HUES48 (cell line): ENCODE measurements around the gene FUT3.
"Not testable (repeated sequence)": the region's sequence is repeated elsewhere in the genome, so short reads cannot be mapped to it uniquely, and the experiment has no call there.

ENCODE experiments used
- H3K27ac ChIP-seq: one replicate; pipeline ENCODE4 v1.7.0; 2013; ENCODE audit warnings: low read depth, low read length, inconsistent platforms
- H3K27me3 ChIP-seq: 2 replicates; pipeline ENCODE4 v1.6.1; 2013; ENCODE audit warnings: mild to moderate bottlenecking, low read length; ENCODE audit not compliant: control insufficient read depth, insufficient read depth
- H3K36me3 ChIP-seq: 2 replicates; pipeline ENCODE4 v1.6.1; 2013; ENCODE audit warnings: low read length; ENCODE audit not compliant: control insufficient read depth, insufficient read depth
- H3K4me1 ChIP-seq: 2 replicates; pipeline ENCODE4 v1.6.1; 2013; ENCODE audit warnings: mild to moderate bottlenecking, low read length; ENCODE audit not compliant: control insufficient read depth, insufficient read depth
- H3K4me3 ChIP-seq: 2 replicates; pipeline ENCODE4 v1.5.1; 2013; ENCODE audit warnings: mild to moderate bottlenecking, low read depth, low read length
- H3K9ac ChIP-seq: 2 replicates; pipeline ENCODE4 v1.6.1; 2013; ENCODE audit warnings: mild to moderate bottlenecking, low read depth, low read length, moderate library complexity
- H3K9me3 ChIP-seq: 2 replicates; pipeline ENCODE4 v1.6.1; 2013; ENCODE audit warnings: low read length; ENCODE audit not compliant: control insufficient read depth, insufficient read depth

FUT3 gene

DNA sequence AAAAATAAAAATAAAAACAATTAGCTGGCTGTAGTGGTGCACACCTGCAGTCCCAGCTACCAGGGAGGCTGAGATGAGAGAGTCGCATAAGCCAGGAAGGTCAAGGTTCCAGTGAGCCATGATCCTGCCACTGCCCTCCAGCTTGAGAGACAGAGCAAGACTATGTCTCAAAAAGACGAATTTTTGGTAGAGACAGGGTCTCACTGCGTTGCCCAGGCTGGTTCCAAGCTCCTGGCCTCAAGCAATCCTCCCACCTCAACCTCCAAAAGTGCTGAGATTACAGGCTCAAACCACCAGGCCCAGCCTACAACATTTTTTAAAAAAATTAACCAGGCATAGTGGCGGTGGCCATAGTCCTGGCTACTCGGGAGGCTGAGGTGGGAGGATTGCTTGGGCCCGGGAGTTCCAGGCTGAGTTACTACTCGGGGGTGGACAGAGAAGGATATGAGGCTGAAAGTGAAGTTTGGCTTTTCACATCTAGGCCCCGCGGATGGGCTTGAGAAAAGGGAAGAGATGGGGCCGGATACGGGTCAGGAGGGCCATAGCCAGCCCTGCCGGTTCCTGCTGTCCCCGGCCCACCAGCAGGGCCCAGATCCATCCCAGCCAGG, 42.2 kb upstream of the FUT3 start:
- Histone ChIP-seq H3K27ac (no peak overlapping the region), H3K9ac (no peak overlapping the region), H3K4me3 (no peak overlapping the region), H3K9me3 (no peaks in the 10 kb centered on the region), H3K27me3 (no peaks in the 10 kb centered on the region; the same call in 1 of the 2 replicates), H3K36me3 (peaks cover 19% of the 10 kb centered on the region), H3K4me1 (peaks cover 3% of the 10 kb centered on the region)

DNA sequence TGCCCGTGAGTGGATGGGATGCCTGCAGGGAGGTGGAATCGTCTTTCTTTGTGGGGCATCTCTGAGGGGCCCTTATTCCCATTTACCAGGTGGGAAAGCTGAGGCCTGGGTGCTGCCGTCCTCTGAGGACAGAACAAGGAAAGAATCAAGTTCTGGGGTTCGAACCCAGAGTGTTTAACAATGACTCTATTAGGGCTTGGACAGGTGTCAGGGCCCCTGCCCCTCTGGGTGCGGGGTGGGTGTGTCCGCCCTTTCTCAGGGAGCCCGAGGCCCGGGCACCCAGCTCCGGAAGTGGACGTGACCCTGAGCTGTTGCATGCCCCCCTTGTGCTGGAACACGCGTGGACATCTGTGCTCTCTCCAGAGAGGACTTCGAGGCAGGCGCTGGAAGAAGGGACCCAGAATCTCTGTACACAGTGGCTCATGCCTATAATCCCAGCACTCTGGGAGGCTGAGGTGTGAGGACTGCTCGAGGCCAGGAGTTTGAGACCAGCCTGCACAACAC, 41.6 kb upstream of the FUT3 start:
- H3K27ac ChIP-seq = no peak overlapping the region
- peaks cover 3% of the 10 kb centered on the region for H3K4me1 ChIP-seq

DNA sequence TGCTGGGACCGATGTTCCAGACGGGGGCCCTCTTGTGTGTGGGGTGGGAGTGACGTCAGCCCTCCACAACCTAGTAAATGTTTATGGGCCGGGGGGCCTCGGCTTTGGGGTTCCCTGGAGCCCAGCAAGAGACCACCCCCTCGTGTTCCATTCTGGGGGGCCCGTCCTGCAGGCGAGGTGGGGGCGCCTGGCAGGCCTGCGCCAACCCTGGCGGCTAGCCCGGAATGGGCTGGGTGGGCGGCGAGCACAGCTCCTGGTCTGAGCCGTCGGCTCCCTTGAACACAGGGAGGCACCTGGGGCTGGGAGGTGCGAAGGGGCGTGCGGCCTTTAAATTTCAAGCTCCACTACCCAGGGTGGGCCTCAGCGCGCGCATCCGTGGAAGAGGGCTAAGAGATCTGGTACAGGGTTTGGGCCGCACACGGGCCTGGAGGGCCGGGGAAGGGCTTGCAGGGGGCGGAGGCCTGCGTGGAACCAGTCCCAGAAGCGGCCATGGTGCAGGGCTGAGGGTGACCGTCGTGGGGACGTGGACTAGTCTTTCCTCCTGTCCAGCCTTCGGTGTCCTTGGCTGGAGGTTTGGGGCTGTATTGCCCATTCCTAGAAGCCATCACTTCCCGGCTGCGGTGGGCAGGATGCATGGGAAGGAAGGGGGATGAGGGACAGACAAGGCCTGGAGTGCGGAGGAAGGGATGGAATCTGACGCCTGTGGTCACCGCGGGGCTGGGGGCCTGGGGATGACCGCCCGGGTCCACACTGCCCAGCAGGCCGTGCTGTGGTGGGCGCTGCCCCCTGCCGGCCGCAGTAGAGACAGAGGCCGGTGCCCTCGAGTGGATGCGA, 40.9 kb upstream of the FUT3 start:
- Histone ChIP-seq H3K9me3 (no peaks in the 10 kb centered on the region), H3K27ac (no peak overlapping the region), H3K9ac (no peak overlapping the region), H3K27me3 (no peaks in the 10 kb centered on the region; the same call in 1 of the 2 replicates), H3K4me3 (no peak overlapping the region), H3K36me3 (peaks cover 19% of the 10 kb centered on the region), H3K4me1 (peaks cover 3% of the 10 kb centered on the region)

More for the DNA sequence above, 41.6 kb upstream of the FUT3 start:
- no peaks in the 10 kb centered on the region; the same call in 1 of the 2 replicates for H3K27me3 ChIP-seq
- no peak overlapping the region for H3K4me3 ChIP-seq
- no peaks in the 10 kb centered on the region for H3K9me3 ChIP-seq
- no peak overlapping the region for H3K9ac ChIP-seq
- peaks cover 19% of the 10 kb centered on the region for H3K36me3 ChIP-seq

DNA sequence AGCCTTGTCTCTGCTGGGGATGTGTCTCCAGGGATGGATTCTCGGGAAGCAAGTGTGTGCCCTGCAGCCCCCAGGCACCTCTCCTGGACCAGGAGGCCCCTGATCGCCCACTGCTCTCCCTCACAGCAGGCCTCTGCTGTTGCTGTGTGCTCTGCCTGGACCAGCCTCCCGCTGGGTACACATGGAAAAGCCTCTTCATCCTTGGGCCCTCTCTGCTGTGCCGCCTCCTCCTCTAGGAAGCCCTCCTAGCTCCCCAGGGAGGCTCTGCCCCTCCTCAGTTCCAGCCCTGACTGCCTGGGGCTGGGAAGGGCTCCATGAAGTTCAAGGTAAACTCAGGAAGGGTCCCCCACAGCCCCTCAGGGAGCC, 40.3 kb upstream of the FUT3 start:
- Histone ChIP-seq H3K27ac (no peak overlapping the region), H3K9ac (no peak overlapping the region), H3K4me1 (peaks cover 3% of the 10 kb centered on the region), H3K36me3 (peaks cover 15% of the 10 kb centered on the region; the same call in 1 of the 2 replicates), H3K9me3 (no peaks in the 10 kb centered on the region), H3K4me3 (no peak overlapping the region), H3K27me3 (no peaks in the 10 kb centered on the region; the same call in 1 of the 2 replicates)

DNA sequence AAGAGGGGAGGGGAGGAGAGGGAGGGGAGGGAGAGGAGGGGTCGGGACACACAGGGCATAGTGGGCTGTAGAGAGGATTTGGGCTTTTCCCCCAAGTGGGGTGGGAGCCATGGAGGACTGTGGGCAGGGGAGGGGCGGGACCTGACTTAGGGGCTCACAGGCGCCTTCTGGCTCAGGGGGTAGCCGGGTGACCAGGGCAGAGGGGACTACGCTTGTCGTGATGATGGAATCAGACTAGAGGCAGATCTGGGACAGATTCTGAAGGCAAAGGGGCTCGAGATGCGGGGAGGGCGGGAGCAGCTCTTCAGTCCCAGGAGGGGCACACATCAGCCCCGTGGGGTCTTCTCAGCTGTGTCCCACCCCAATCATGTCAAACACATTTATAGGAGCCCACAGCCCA, 38.9 kb upstream of the FUT3 start:
- Histone ChIP-seq H3K4me1 (peaks cover 3% of the 10 kb centered on the region), H3K9ac (no peak overlapping the region), H3K9me3 (no peaks in the 10 kb centered on the region), H3K27me3 (no peaks in the 10 kb centered on the region; the same call in 1 of the 2 replicates), H3K4me3 (no peak overlapping the region), H3K27ac (no peak overlapping the region), H3K36me3 (peaks cover 5% of the 10 kb centered on the region; the same call in 1 of the 2 replicates)

DNA sequence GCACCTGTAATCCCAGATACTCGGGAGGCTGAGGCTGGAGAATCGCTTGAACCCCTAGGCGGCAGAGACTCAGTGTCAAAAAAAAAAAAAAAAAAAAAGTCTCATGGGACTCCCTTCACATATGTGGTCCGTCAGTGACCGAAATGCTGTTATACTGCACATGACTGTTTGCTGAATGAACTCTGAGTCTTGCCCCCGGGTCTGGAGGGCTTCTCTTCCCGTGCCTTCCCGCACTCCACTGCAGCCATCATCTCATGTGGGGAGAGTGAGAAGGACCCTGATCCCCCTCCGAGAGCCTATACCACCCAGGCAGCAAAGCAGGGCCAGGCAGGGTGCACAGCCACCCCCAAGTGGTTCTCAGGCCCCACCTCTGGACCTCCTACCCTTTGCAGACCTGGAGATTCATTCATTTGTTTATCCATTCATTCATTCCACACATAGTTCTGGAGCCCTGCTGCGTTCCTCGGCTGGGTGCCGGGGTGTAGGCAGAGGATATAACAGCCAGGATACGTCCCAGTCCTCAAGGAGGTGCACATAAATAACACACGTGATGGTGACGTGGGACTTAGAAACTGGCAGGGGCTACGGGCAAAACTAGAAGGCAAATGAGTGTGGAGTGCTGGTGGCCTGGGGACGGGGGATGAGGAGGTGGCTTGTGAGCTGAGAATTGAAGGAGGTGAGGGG, 38.2 kb upstream of the FUT3 start:
- no peaks in the 10 kb centered on the region; the same call in 1 of the 2 replicates for H3K27me3 ChIP-seq
- H3K27ac ChIP-seq = no peak overlapping the region
- H3K9me3 ChIP-seq = no peaks in the 10 kb centered on the region
- H3K4me3 ChIP-seq = no peak overlapping the region
- H3K4me1 ChIP-seq = peaks cover 3% of the 10 kb centered on the region
- no peaks in the 10 kb centered on the region for H3K36me3 ChIP-seq
- no peak overlapping the region for H3K9ac ChIP-seq

DNA sequence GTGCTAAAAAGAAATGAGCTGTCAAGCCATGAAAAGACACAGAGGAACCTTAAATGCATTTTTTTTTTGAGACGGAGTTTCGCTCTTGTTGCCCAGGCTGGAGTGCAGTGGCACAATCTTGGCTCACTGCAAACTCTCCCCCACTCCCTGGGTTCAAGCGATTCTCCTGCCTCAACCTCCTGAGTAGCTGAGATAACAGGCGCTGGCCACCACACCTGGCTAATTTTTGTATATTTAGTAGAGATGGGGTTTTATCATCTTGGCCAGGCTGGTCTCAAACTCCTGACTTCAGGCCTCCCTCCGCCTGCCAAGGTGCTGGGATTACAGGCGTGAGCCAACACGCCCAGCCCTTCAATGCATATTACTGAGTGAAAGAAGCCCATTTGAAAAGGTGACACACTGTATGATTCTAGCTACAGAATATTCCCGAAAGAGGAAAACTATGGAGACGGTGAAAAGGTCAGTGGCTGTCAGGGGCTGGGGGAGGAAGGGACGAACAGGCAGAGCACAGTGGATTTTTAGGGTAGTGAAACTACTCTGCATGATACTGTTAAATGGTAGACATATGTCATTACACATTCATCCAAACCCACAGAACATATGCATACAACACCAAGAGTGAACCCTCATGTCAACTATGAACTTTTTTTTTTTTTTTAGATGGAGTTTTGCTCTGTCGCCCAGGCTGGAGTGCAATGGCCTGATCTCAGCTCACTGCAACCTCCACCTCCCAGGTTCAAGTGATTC, 33.0 kb upstream of the FUT3 start:
- H3K9ac ChIP-seq, H3K36me3 ChIP-seq, H3K27ac ChIP-seq, H3K4me3 ChIP-seq, H3K27me3 ChIP-seq, H3K9me3 ChIP-seq, H3K4me1 ChIP-seq: not testable (repeated sequence)

DNA sequence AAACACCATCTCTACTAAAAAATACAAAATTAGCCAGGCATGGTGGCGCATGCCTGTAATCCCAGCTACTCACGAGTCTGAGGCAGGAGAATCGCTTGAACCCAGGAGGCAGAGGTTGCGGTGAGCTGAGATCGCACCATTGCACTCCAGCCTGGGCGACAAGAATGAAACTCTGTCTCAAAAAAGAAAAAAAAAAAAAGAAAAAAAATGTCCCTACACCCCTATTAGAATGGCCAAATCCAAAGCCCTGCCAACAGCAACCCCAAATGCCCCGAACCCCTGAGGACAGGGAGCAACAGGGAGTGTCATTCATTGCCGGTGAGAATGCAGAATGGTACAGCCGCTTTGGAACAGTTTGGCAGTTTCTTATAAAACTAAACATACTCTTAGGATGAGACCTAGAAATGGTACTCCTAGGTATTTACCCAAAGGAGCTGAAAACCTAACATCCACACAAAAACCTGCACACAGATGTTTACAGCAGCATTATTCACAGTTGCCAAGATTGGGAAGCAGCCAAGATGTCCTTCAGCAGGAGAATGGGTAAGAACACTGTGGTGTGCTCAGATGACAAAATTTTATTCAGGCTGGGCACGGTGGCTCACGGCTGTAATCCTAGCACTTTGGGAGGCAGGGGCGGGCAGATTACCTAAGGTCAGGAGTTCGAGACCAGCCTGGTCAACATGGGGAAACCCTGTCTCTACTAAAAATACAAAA, 32.1 kb upstream of the FUT3 start:
- not testable (repeated sequence) for H3K27me3 ChIP-seq, H3K4me1 ChIP-seq, H3K27ac ChIP-seq

DNA sequence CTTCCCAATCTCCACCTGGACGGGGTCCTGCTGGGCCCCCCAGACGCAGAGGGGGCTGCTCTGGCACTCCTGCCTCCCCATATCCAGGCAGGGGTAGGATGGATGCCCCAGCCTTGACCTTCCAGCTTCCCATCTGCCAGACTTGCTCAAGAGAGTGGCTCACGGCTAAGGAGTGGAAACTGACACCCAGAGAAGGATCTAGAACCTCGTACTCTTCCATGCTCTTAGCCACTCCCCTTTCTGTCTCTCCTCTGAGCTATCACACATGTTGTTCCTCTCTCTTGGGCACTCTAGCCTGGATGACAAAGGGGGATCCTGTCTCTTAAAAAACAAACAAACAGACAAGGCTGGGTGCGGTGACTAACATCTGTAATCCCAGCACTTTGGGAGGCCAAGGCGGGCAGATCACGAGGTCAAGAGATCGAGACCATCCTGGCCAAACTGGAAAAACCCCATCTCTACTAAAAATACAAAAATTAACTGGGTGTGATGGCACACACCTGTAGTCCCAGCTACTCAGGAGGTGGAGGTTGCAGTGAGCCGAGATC, 31.2 kb upstream of the FUT3 start:
- no peak overlapping the region for H3K4me3 ChIP-seq
- H3K9me3 ChIP-seq = no peaks in the 10 kb centered on the region
- H3K36me3 ChIP-seq = no peaks in the 10 kb centered on the region
- no peaks in the 10 kb centered on the region for H3K27me3 ChIP-seq
- no peak overlapping the region for H3K27ac ChIP-seq
- H3K4me1 ChIP-seq = peaks cover 6% of the 10 kb centered on the region; the same call in 1 of the 2 replicates
- no peak overlapping the region for H3K9ac ChIP-seq

More for the DNA sequence above, 32.1 kb upstream of the FUT3 start:
- not testable (repeated sequence) for H3K4me3 ChIP-seq, H3K36me3 ChIP-seq, H3K9me3 ChIP-seq, H3K9ac ChIP-seq
